Natural killer cell treated with Interleukin-12 subunit alpha and Interleukin-12 subunit beta and Interleukin-15 and Interleukin-18, amount 100 ng/mL, for 72 hours (primary cell): Measurements from ENCODE around the gene NR1I3. TPM values are rescaled to one million over a fixed set of nuclear protein-coding genes. Genes with fewer than 3 reads are reported as not detected.

Experiments
- ATAC-seq, 2 donors: fragments of 150-1000 bp; cut with Tn5 transposase in 1 of 2; sonication (Bioruptor Pico), chemical (Tn5 transposase) in 1 of 2; 2 replicates each; pipeline ENCODE4 v1.10.0; 2021
- DNase-seq: peaks from one replicate; pipeline ENCODE4 v3.0.0; 2022; ENCODE audit warnings: low spot score
- H3K27ac Mint-ChIP-seq, 2 donors: 1 replicate in 1 of 2; 2 replicates in 1 of 2; pipeline ENCODE4 v1.8.0; 2022; ENCODE audit warnings: mixed read lengths in 2 of 2, mild to moderate bottlenecking in 1 of 2, moderate library complexity in 1 of 2
- H3K27me3 Mint-ChIP-seq, 2 donors: 1 replicate in 1 of 2; 2 replicates in 1 of 2; pipeline ENCODE4 v1.8.0; 2022; ENCODE audit warnings: mixed read lengths in 2 of 2
- H3K36me3 Mint-ChIP-seq: one replicate; pipeline ENCODE4 v1.8.0; 2022; ENCODE audit warnings: mixed read lengths
- H3K4me1 Mint-ChIP-seq, 2 donors: 1 replicate in 1 of 2; 2 replicates in 1 of 2; pipeline ENCODE4 v1.8.0; 2022; ENCODE audit warnings: low read depth in 2 of 2, mixed read lengths in 2 of 2, mild to moderate bottlenecking in 1 of 2
- H3K4me3 Mint-ChIP-seq: one replicate; pipeline ENCODE4 v1.8.0; 2022; ENCODE audit warnings: mixed read lengths
- H3K9me3 Mint-ChIP-seq: 2 replicates; pipeline ENCODE4 v1.8.0; 2022; ENCODE audit warnings: mixed read lengths
- total RNA-seq, 2 donors: library from RNA; stranded (reverse); gene quantifications; one replicate each; pipeline ENCODE4 v1.2.3, GENCODE V29; 2022

The NR1I3 gene
- total RNA-seq, 2 donors from 2014 or later: not detected

GRCh38 chr1:161190962-161191521 is 47.0 kb downstream of the NR1I3 start:
- Mint-ChIP-seq H3K27ac (peak overlapping the region in 1 of 2 donors; percentile 59), H3K9me3 (no peaks in the 10 kb centered on the region)
- no peak for ATAC-seq

GRCh38 chr1:161189036-161189435 is 49.0 kb downstream of the NR1I3 start:
- peaks cover 48 to 69% of the 10 kb centered on the region in 2 donors for H3K4me1 Mint-ChIP-seq
- DNase-seq (no peak), ATAC-seq (no peak)
- no peaks in the 10 kb centered on the region for H3K27me3 Mint-ChIP-seq
- no peaks in the 10 kb centered on the region for H3K36me3 Mint-ChIP-seq
- no peak overlapping the region for H3K4me3 Mint-ChIP-seq
- H3K27ac Mint-ChIP-seq: peak overlapping the region; percentile 41 to 74
- H3K9me3 Mint-ChIP-seq: no peaks in the 10 kb centered on the region

More at GRCh38 chr1:161190962-161191521, 47.0 kb downstream of the NR1I3 start:
- peaks cover 46 to 67% of the 10 kb centered on the region in 2 donors for H3K4me1 Mint-ChIP-seq
- no peak overlapping the region for H3K4me3 Mint-ChIP-seq
- H3K27me3 Mint-ChIP-seq: no peaks in the 10 kb centered on the region
- H3K36me3 Mint-ChIP-seq: no peaks in the 10 kb centered on the region
- DNase-seq: no peak

GRCh38 chr1:161188381-161188780 is 49.6 kb downstream of the NR1I3 start:
- DNase-seq: no peak
- no peak for ATAC-seq
- Mint-ChIP-seq H3K27ac (peak overlapping the region; percentile 41 to 74), H3K4me1 (peaks cover 53 to 70% of the 10 kb centered on the region in 2 donors), H3K27me3 (no peaks in the 10 kb centered on the region), H3K36me3 (no peaks in the 10 kb centered on the region), H3K9me3 (no peaks in the 10 kb centered on the region), H3K4me3 (no peak overlapping the region)

- peak overlapping the region; percentile 91 to 98 for H3K27ac Mint-ChIP-seq
- peak overlapping the region; percentile 39 for H3K4me3 Mint-ChIP-seq
- peaks cover 55 to 66% of the 10 kb centered on the region in 2 donors for H3K4me1 Mint-ChIP-seq
Measured at GRCh38 chr1:161187311-161187710, 50.7 kb downstream of the NR1I3 start.

DNA sequence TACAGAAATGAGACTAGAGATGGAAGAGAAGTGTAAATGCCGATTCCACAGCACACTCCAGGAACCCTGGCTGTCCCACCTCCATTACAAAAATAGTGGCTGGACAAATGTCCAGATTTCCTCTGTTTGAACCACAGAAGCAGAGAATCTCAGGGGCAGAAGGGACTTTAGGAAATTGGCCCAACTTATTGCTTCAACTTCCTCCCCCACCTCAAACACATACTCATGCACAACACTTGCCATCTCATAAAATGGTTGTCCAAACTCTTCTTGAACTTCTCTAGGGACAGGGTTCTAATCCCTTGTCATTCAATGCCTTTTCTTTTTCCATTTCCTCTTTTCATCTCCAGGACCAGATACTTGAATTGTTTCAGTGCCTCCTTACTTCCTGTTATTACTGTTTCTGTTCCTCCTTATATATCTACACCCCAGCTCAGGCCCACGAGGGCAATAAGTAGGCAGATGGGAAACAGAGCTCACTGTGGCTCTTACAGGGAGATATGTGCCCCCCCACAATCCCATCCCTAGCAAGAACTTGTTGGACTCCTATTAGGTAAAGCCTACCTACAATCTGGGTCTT is 52.2 kb downstream of the NR1I3 start:
- H3K9me3 Mint-ChIP-seq: no peaks in the 10 kb centered on the region
- no peak for DNase-seq
- no peaks in the 10 kb centered on the region for H3K27me3 Mint-ChIP-seq
- peak overlapping the region; percentile 91 to 98 for H3K27ac Mint-ChIP-seq
- ATAC-seq: peak; percentile 44 to 65
- peaks cover 62 to 70% of the 10 kb centered on the region in 2 donors for H3K4me1 Mint-ChIP-seq
- no peaks in the 10 kb centered on the region for H3K36me3 Mint-ChIP-seq
- H3K4me3 Mint-ChIP-seq: peak overlapping the region; percentile 85

More at GRCh38 chr1:161187311-161187710, 50.7 kb downstream of the NR1I3 start:
- Mint-ChIP-seq H3K27me3 (no peaks in the 10 kb centered on the region), H3K36me3 (no peaks in the 10 kb centered on the region), H3K9me3 (no peaks in the 10 kb centered on the region)
- DNase-seq: no peak
- ATAC-seq: no peak

- H3K4me1 Mint-ChIP-seq: peaks cover 67 to 72% of the 10 kb centered on the region in 2 donors
Measured at GRCh38 chr1:161185282-161185682, 52.7 kb downstream of the NR1I3 start.

GRCh38 chr1:161182214-161182613 is 55.8 kb downstream of the NR1I3 start:
- Mint-ChIP-seq H3K4me1 (peaks cover 73 to 74% of the 10 kb centered on the region in 2 donors), H3K27ac (peak overlapping the region; percentile 91 to 98), H3K9me3 (no peaks in the 10 kb centered on the region), H3K27me3 (no peaks in the 10 kb centered on the region), H3K36me3 (no peaks in the 10 kb centered on the region), H3K4me3 (peak overlapping the region; percentile 89)
- ATAC-seq: peak; percentile 70 to 81
- DNase-seq: peak; percentile 73

More at GRCh38 chr1:161185282-161185682, 52.7 kb downstream of the NR1I3 start:
- no peaks in the 10 kb centered on the region for H3K27me3 Mint-ChIP-seq
- H3K4me3 Mint-ChIP-seq: peak overlapping the region; percentile 85
- peak; percentile 82 to 84 for ATAC-seq
- H3K27ac Mint-ChIP-seq: peak overlapping the region; percentile 91 to 98
- no peaks in the 10 kb centered on the region for H3K9me3 Mint-ChIP-seq
- no peaks in the 10 kb centered on the region for H3K36me3 Mint-ChIP-seq
- peak; percentile 77 for DNase-seq

GRCh38 chr1:161180639-161181038 is 57.4 kb downstream of the NR1I3 start:
- peak overlapping the region; percentile 89 to 91 for H3K27ac Mint-ChIP-seq
- DNase-seq (no peak), ATAC-seq (no peak)
- H3K9me3 Mint-ChIP-seq: no peaks in the 10 kb centered on the region
- peaks cover 69 to 73% of the 10 kb centered on the region in 2 donors for H3K4me1 Mint-ChIP-seq
- no peak overlapping the region for H3K4me3 Mint-ChIP-seq
- H3K27me3 Mint-ChIP-seq: no peaks in the 10 kb centered on the region
- H3K36me3 Mint-ChIP-seq: no peaks in the 10 kb centered on the region

DNA sequence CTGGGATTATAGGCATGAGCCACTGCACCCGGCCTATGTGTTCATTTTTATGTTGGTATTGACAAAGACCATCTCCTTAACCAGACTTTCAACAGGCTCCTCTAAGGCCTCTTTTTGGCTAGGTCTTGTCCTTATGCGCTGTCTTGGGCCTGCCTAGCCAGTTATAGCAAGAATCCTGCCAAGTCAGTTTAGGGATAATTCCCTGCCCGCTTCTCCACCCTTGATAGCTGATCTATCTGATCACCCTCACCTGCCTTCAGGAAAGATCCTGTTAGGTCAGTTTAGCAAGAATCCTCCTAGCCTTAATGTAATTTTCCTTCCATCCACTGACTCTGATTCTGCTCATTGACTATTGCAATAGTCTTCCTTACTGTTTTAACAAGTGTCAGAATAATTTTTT is 58.3 kb downstream of the NR1I3 start:
- Mint-ChIP-seq H3K9me3 (no peaks in the 10 kb centered on the region), H3K27ac (peak overlapping the region; percentile 89 to 91), H3K4me1 (peaks cover 66 to 74% of the 10 kb centered on the region in 2 donors), H3K36me3 (peaks cover 1% of the 10 kb centered on the region), H3K27me3 (no peaks in the 10 kb centered on the region), H3K4me3 (no peak overlapping the region)
- DNase-seq (no peak), ATAC-seq (no peak)

Other genes with a start within 250 kb of the NR1I3 start
- gene F11R, start 217.1 kb downstream of the NR1I3 start, total RNA-seq: 10 to 100 TPM; 11.0 to 25.9 TPM
- gene TSTD1, start 199.2 kb downstream of the NR1I3 start, total RNA-seq: 10 to 100 TPM; 10.5 to 47.2 TPM
- gene USF1, start 192.2 kb downstream of the NR1I3 start, total RNA-seq: 10 to 100 TPM; 72.2 to 77.4 TPM
- 100 to 1,000 TPM; 217 to 250 TPM for gene ARHGAP30, start 168.3 kb downstream of the NR1I3 start, total RNA-seq
- gene NECTIN4, start 148.6 kb downstream of the NR1I3 start, total RNA-seq: not detected
- gene KLHDC9, start 139.8 kb downstream of the NR1I3 start, total RNA-seq: under 1 TPM in 1 of 2 donors, not detected in 1; 0.64 TPM
- 100 to 1,000 TPM in 1 of 2 donors, 10 to 100 TPM in 1; 92.6 to 122 TPM for gene PFDN2, start 120.2 kb downstream of the NR1I3 start, total RNA-seq
- gene NIT1, start 120.1 kb downstream of the NR1I3 start, total RNA-seq: 10 to 100 TPM; 29.3 to 37.2 TPM
- gene DEDD, start 105.5 kb downstream of the NR1I3 start, total RNA-seq: 10 to 100 TPM; 34.9 to 42.5 TPM
- 100 to 1,000 TPM; 100 to 114 TPM for gene UFC1, start 84.2 kb downstream of the NR1I3 start, total RNA-seq
- gene USP21, start 78.7 kb downstream of the NR1I3 start, total RNA-seq: 10 to 100 TPM; 21.2 to 29.0 TPM
- 10 to 100 TPM; 25.7 to 30.3 TPM for gene PPOX, start 71.8 kb downstream of the NR1I3 start, total RNA-seq
- gene B4GALT3, start 60.7 kb downstream of the NR1I3 start, total RNA-seq: 10 to 100 TPM; 61.7 to 75.0 TPM
- gene ADAMTS4, start 39.1 kb downstream of the NR1I3 start, total RNA-seq: under 1 TPM; 0.43 to 0.89 TPM
- 10 to 100 TPM; 86.2 to 87.8 TPM for gene NDUFS2, start 35.8 kb downstream of the NR1I3 start, total RNA-seq
- gene FCER1G, start 22.9 kb downstream of the NR1I3 start, total RNA-seq: 100 to 1,000 TPM; 111 to 583 TPM
- gene APOA2, start 14.6 kb downstream of the NR1I3 start, total RNA-seq: not detected
- 10 to 100 TPM; 25.9 to 27.8 TPM for gene TOMM40L, start 12.1 kb downstream of the NR1I3 start, total RNA-seq
- gene PCP4L1, start 20.5 kb upstream of the NR1I3 start, total RNA-seq: under 1 TPM in 1 of 2 donors, not detected in 1; 0.31 TPM
- 1 to 10 TPM; 4.4 to 6.6 TPM for gene MPZ, start 71.8 kb upstream of the NR1I3 start, total RNA-seq
- 100 to 1,000 TPM; 127 to 183 TPM for gene SDHC, start 76.2 kb upstream of the NR1I3 start, total RNA-seq
- gene CFAP126, start 129.7 kb upstream of the NR1I3 start, total RNA-seq: not detected